Activated T-cell treated with anti-CD3 and anti-CD28 coated beads, Interleukin-2, amount 50 U/mL, for 48 hours (primary cell): Measurements from ENCODE around the gene DPCD.
"Not testable (repeated sequence)": the region's sequence is repeated elsewhere in the genome, so short reads cannot be mapped to it uniquely, and the experiment has no call there.

ENCODE experiments used
- DNase-seq, 2 experiments: peaks; one replicate each; pipeline ENCODE4 v3.0.0-alpha.2; 2020

Gene DPCD

DNA sequence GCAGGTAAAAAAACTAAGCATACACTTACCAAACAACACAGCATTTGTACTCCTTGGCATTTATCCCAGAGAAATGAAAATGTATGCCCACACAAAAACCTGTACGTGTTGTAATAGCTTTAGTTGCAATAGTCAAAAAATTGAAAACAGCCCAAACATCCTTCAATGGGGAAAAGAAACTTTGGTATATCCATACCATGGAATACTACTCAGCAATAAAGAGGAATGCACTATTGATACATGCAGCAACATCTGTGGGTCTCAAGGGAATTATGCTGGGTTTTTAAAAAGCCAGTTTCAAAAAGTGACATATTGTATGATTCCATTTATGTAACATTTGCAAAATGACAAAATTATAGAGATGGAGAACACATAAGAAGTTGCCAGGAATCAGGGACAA, 35.4 kb downstream of the DPCD start:
- no peak for DNase-seq

- no peak for DNase-seq
Measured at GRCh38 chr10:101624526-101625102, 36.5 kb downstream of the DPCD start.

- DNase-seq: no peak
Measured at GRCh38 chr10:101625821-101626412, 37.8 kb downstream of the DPCD start.

DNA sequence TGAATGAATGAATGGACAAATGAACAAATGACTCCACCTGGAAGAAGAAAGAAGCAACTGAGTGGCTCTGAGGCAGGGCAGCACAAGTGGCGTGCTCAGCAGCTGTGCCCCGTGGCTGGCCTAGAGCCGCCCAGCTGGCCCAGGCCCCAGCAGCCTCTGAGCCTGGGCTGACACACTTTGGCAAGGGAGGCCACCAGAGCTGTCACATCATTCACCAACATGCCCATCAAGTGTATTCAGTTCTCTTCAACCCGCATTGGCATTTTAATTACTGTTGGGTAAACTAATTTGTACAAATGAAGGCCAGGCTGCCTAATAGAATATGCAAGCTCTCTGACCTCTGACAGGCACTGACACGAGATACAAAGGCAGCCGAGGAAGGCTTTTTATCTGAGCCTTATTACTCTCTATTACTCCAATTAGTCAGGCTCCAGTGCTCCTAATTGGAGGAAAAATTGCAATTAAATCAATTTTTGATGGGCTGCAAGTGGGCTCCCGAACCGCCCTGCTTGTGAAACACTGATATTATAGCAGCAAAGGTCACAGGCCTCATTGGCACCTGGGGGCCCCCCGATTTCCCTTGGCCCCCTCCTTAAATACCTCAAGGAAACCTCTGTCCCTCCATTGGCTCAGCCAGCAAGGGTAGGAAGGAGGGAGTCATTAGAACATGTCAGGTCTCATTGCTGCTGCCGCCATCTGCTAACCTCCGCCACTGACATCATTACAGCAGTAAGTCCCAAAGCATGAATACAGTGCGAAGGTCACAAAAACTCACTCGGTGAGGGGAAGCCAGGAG, 41.9 kb downstream of the DPCD start:
- DNase-seq: no peak

DNA sequence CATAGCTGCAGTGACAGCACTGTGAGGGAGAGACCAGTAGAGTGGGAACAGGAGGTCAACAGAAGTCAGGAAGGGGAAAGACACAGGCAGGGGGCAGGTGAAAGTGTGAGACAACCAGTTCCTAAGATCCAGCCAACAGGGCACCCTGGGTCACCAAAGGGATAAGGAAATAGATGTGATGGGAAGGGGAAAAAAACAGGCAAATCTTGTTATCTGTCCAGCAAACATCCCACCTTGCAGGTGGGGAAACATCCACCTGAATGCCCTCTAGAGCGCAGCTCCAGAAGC, 42.5 kb downstream of the DPCD start:
- DNase-seq: no peak

- no peak for DNase-seq
Measured at GRCh38 chr10:101631821-101632475, 43.8 kb downstream of the DPCD start.

DNA sequence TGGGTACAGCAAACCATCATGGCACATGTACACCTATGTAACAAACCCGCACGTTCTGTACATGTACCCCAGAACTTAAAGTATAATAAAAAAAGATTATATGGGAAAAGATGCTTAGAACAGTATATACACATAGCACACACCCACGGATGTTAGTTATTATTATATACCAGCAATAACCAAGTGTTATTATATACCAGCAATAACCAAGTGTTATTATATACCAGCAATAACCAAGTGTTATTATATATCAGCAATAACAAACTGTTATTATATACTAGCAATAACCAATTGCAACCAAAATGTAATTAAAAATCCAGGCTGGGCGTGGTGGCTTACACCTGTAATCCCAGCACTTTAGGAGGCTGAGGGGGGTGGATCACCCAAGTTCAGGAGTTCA, 45.4 kb downstream of the DPCD start:
- not testable (repeated sequence) for DNase-seq

- no peak for DNase-seq
Measured at GRCh38 chr10:101639141-101639900, 51.2 kb downstream of the DPCD start.

GRCh38 chr10:101643546-101643945, 55.4 kb downstream of the DPCD start:
- no peak for DNase-seq

DNA sequence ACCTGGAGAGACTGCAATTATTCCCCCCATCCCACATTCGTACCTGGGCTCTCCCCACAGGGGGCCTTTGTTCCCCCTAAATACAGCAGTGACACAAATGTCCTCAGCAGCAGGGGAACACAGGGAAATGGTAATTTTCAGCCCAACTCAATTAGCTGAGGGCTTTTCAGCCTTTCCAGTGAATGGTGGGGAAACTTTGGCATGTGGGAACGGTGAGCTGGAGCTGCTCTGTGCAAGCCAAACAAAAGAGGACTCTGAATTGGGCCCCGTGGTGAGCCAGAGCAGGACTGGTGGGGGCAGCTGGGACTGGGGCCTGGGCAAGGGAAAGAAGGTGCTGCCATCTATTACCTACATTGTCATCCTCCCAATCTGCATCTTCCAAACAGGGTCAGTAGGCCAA, 55.9 kb downstream of the DPCD start:
- DNase-seq: no peak

GRCh38 chr10:101645659-101646058, 57.5 kb downstream of the DPCD start:
- no peak for DNase-seq

DNA sequence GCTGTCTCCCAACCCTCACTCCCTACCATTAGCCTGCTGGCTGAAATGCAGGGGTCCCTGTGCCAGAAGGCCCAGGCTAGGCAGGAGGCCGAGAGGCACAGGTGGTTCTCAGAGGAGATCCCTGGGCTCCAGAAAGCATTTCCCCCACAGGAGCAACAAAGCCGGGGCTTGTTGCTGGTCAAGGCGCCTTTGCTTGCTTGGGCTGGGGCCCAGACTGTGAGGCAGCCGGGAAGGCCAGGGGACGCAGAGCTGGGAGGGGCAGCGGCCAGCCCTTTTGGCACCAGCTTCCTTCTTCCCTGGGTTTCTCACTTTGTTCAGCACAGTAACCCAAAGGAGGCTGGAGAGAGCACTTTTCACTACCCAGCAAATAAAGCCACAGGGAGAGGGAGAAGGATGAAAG, 58.2 kb downstream of the DPCD start:
- DNase-seq: no peak

DNA sequence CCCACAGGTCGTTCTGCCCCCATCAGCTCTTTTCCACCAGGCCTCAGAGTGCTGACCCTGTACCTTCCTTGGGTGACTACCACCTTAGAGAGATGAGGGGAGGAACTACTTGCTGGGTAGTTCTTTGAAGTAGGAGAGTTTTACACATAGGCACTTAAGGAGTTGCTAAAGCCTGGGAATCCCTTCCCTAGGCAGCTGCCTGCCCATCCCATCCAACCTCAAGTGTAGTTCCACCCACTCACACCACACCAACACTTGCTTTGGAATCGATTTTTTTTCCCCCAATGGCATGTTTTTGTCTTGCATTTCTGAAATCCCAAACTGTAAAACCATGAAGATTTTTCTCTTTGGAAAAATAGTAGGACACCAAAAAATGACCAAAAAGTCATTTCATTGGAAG, 59.1 kb downstream of the DPCD start:
- no peak for DNase-seq

DNA sequence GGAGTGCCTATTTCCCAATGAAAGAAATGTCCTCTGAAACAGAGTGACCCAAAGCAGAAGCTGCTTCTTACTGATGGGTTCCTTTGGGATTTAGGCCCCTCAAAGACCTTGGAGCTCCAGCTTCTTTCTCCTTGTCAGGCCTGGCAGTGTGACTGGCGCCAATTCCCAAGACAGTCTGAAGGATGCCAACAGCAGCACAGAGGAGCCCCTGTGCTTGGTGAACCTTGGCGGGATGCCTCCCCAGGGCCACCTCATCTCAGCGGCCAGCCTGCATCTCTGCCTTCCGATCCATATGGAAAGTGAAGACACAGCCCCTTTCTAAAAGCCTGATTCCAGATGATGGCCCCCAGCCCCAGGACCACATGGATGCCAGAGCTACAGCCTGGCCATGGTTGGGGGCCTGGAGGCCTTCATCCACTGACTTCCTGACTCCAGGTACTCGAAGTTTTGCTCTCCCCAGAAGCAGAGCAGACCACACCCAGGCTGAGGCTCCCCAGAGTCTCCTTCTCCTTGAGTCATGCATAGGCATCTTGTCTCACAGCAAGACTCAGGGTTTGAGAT, 61.5 kb downstream of the DPCD start:
- DNase-seq: no peak

- no peak for DNase-seq
Measured at GRCh38 chr10:101650863-101651262, 62.7 kb downstream of the DPCD start.

- DNase-seq: no peak
Measured at GRCh38 chr10:101651336-101651735, 63.2 kb downstream of the DPCD start.

DNA sequence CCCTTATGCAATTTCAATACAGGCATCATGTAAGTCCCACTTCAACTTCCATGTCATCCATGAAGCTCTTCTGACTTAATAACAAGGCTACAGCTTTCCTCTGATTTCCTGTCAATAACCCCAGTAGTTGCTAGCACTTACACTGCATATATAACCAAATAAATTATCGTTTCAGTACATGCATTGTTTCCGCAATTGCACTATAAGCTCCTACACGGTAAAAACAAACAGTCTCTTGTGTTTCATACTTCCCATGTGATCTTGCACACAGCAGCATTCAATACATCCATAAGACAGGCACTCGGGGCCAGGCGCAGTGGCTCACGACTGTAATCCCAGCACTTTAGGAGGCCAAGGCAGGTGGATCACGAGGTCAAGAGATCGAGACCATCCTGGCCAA, 65.4 kb downstream of the DPCD start:
- no peak for DNase-seq

- DNase-seq: no peak
Measured at GRCh38 chr10:101655570-101655969, 67.4 kb downstream of the DPCD start.

DNA sequence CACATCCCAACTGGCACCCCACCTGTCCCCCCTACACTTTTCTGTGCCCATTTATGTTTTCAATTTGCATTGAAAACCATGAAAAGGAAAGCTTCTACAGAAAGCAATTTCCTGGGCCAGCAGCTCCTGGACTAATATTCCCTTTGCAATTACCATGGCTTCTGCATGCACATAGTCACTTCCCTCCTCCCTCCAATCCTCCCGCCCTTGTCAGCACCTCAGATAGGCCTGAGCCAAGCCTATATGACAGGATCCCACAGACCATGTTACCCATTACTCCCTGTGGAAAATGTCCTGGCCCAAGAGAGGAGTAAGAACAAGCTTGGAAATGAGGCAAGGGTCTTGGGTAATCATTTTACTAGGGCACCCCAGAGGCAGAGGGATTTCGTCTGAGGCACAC, 68.8 kb downstream of the DPCD start:
- DNase-seq: no peak

GRCh38 chr10:101658975-101659374, 70.9 kb downstream of the DPCD start:
- DNase-seq: no peak
